ENCODE measurements around the gene CYBRD1.
A peak's percentile ranks its signal among the peaks of the same experiment; 100 is the strongest.

CYBRD1 gene

GRCh38 chr2:171482308-171482707, 40.0 kb upstream of the CYBRD1 start:
- Mint-ChIP-seq H3K9me3 (no peaks in the 10 kb centered on the region), H3K27me3 (ENCODE audit: low read depth) (no peaks in the 10 kb centered on the region), H3K27ac (peak overlapping the region; percentile 22 to 64 (median 46)), H3K36me3 (ENCODE audit: low read depth) (peaks cover 33% of the 10 kb centered on the region), H3K4me3 (no peak overlapping the region), H3K4me1 (peaks cover 27% of the 10 kb centered on the region)
- TF ChIP-seq, protein P1, sequence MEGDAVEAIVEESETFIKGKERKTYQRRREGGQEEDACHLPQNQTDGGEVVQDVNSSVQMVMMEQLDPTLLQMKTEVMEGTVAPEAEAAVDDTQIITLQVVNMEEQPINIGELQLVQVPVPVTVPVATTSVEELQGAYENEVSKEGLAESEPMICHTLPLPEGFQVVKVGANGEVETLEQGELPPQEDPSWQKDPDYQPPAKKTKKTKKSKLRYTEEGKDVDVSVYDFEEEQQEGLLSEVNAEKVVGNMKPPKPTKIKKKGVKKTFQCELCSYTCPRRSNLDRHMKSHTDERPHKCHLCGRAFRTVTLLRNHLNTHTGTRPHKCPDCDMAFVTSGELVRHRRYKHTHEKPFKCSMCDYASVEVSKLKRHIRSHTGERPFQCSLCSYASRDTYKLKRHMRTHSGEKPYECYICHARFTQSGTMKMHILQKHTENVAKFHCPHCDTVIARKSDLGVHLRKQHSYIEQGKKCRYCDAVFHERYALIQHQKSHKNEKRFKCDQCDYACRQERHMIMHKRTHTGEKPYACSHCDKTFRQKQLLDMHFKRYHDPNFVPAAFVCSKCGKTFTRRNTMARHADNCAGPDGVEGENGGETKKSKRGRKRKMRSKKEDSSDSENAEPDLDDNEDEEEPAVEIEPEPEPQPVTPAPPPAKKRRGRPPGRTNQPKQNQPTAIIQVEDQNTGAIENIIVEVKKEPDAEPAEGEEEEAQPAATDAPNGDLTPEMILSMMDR (IDR thresholded peaks at IDR 0.05; ENCODE audit: unreplicated experiment in 3 of 3): no peak

DNA sequence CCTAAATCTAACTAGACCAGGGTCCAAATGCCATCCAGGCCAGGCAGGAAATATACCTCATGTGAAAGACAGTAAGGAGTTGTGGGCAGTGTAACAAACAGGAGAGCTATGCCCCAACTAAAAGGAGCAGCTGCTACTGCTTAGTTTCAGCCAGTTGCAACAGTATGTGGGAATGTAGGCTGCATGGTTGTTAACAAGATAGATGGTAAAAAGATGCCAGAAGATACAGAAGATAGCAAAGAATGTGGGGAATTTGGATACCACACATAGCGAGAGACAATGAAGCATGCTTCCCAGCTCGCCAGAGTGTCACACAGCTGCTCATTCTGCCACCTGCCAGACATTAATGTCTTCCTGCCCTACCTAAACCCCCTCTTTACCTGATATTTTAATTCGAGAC, 39.4 kb upstream of the CYBRD1 start:
- Mint-ChIP-seq H3K4me1 (peaks cover 27% of the 10 kb centered on the region), H3K36me3 (ENCODE audit: low read depth) (peaks cover 32% of the 10 kb centered on the region), H3K9me3 (no peaks in the 10 kb centered on the region), H3K27me3 (ENCODE audit: low read depth) (no peaks in the 10 kb centered on the region), H3K4me3 (no peak overlapping the region), H3K27ac (peak overlapping the region; percentile 22 to 64 (median 46))
- TF ChIP-seq, protein P1 (IDR thresholded peaks at IDR 0.05; ENCODE audit: unreplicated experiment in 3 of 3): no peak

GRCh38 chr2:171483793-171484192, 38.5 kb upstream of the CYBRD1 start:
- H3K27me3 Mint-ChIP-seq (ENCODE audit: low read depth): no peaks in the 10 kb centered on the region
- no peak overlapping the region for H3K27ac Mint-ChIP-seq
- H3K4me3 Mint-ChIP-seq: no peak overlapping the region
- TF ChIP-seq, protein P1 (IDR thresholded peaks at IDR 0.05; ENCODE audit: unreplicated experiment in 3 of 3): no peak
- H3K9me3 Mint-ChIP-seq: no peaks in the 10 kb centered on the region
- H3K36me3 Mint-ChIP-seq (ENCODE audit: low read depth): peaks cover 36% of the 10 kb centered on the region
- H3K4me1 Mint-ChIP-seq: peaks cover 27% of the 10 kb centered on the region

DNA sequence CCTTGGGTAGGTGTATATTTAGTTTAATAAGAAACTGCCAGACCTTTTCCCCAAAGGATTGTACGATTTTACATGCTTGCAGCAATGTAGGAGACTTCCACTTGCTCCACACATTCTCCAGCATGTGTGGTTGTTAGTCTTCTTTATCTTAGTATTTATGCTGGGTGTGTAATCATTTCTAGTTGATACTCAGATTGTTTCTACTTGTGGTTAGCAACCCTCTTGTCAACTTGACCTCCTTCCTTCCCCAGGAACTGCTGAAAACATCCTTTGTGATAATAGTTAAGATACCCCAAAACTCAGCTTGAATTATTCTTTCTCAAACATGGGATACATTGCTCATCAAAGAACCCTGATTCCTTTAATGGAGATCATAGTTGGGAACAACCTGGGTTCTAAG, 37.2 kb upstream of the CYBRD1 start:
- no peak overlapping the region for H3K27ac Mint-ChIP-seq
- H3K4me1 Mint-ChIP-seq: peaks cover 27% of the 10 kb centered on the region
- no peaks in the 10 kb centered on the region for H3K27me3 Mint-ChIP-seq (ENCODE audit: low read depth)
- no peaks in the 10 kb centered on the region for H3K9me3 Mint-ChIP-seq
- no peak overlapping the region for H3K4me3 Mint-ChIP-seq
- peaks cover 37% of the 10 kb centered on the region for H3K36me3 Mint-ChIP-seq (ENCODE audit: low read depth)
- TF ChIP-seq, protein P1 (IDR thresholded peaks at IDR 0.05; ENCODE audit: unreplicated experiment in 3 of 3): no peak

- Mint-ChIP-seq H3K27ac (no peak overlapping the region), H3K4me3 (no peak overlapping the region), H3K9me3 (no peaks in the 10 kb centered on the region), H3K4me1 (peaks cover 11% of the 10 kb centered on the region), H3K27me3 (ENCODE audit: low read depth) (no peaks in the 10 kb centered on the region), H3K36me3 (ENCODE audit: low read depth) (peaks cover 29% of the 10 kb centered on the region)
- TF ChIP-seq, protein P1 (IDR thresholded peaks at IDR 0.05; ENCODE audit: unreplicated experiment in 3 of 3): no peak
Measured at GRCh38 chr2:171487201-171487600, 35.1 kb upstream of the CYBRD1 start.

GRCh38 chr2:171487803-171488259, 34.4 kb upstream of the CYBRD1 start:
- Mint-ChIP-seq H3K4me3 (no peak overlapping the region), H3K9me3 (no peaks in the 10 kb centered on the region), H3K4me1 (peaks cover 5% of the 10 kb centered on the region), H3K27ac (no peak overlapping the region), H3K36me3 (ENCODE audit: low read depth) (peaks cover 29% of the 10 kb centered on the region), H3K27me3 (ENCODE audit: low read depth) (no peaks in the 10 kb centered on the region)
- TF ChIP-seq, protein P1 (IDR thresholded peaks at IDR 0.05; ENCODE audit: unreplicated experiment in 3 of 3): no peak

All from nephron (organoid).